NOMO-1 treated with DMSO at 0.1 percent for 48 hours (cell line): ENCODE measurements around the gene IQGAP2.
"Not testable (repeated sequence)": the region's sequence is repeated elsewhere in the genome, so short reads cannot be mapped to it uniquely, and the experiment has no call there.

Source experiments
- DNase-seq: peaks from one replicate; lab custom pipeline; 2025; ENCODE audit not compliant: unreplicated experiment; lab: John Stamatoyannopoulos, UW

The IQGAP2 gene, protein sequence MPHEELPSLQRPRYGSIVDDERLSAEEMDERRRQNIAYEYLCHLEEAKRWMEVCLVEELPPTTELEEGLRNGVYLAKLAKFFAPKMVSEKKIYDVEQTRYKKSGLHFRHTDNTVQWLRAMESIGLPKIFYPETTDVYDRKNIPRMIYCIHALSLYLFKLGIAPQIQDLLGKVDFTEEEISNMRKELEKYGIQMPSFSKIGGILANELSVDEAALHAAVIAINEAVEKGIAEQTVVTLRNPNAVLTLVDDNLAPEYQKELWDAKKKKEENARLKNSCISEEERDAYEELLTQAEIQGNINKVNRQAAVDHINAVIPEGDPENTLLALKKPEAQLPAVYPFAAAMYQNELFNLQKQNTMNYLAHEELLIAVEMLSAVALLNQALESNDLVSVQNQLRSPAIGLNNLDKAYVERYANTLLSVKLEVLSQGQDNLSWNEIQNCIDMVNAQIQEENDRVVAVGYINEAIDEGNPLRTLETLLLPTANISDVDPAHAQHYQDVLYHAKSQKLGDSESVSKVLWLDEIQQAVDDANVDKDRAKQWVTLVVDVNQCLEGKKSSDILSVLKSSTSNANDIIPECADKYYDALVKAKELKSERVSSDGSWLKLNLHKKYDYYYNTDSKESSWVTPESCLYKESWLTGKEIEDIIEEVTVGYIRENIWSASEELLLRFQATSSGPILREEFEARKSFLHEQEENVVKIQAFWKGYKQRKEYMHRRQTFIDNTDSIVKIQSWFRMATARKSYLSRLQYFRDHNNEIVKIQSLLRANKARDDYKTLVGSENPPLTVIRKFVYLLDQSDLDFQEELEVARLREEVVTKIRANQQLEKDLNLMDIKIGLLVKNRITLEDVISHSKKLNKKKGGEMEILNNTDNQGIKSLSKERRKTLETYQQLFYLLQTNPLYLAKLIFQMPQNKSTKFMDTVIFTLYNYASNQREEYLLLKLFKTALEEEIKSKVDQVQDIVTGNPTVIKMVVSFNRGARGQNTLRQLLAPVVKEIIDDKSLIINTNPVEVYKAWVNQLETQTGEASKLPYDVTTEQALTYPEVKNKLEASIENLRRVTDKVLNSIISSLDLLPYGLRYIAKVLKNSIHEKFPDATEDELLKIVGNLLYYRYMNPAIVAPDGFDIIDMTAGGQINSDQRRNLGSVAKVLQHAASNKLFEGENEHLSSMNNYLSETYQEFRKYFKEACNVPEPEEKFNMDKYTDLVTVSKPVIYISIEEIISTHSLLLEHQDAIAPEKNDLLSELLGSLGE (N-terminal part only)

DNA sequence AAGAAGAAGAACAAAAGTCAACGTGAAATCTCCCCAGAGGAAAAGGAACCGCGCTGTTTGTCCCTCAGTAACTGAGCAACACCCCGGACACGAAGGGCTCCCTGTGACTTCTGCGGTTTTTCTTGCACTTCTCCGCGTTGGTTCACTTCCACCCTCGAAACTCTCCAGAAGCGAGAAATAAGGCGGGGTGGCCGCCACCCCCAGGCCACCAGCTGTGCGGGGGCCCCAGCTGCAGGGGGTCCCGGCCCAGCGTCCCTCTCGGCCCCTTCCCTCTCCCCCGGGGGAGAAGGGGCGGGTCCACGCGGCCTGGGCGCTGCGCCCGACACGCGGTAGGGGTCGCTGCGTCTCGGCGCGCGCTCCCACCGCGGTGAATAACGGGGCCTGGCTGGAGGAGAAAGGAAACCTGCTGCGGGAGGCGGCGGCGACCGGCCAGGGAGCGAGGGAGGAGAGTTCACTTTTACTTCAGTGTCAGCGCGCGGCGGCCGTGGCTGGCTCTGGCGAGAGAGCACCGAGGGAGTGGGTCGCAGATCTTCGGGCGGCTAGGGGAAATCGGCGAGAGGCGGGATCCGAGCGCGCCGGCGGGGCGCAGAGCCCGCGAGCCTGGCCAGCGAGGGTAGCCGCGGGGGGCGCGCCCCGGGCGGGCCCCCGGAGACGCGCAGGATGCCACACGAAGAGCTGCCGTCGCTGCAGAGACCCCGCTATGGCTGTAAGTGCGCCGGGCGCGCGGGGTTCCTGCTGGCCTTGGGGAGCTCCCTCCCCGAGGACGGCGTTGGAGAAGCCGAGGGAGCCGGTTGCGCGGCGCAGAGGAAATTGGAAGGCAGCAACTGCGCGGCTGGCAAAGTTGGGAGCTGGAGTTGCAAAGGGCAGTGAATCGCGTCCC, at the start of gene IQGAP2:
Gene IQGAP2, plus strand, starts transcription at position 400 of the 880 bp plus-strand sequence. Its CDS starts 261 bp downstream, at position 661.
- peak; percentile 78 for DNase-seq

GRCh38 chr5:76356887-76357286, 46.2 kb upstream of the IQGAP2 start:
- no peak for DNase-seq

GRCh38 chr5:76363352-76364225, 39.5 kb upstream of the IQGAP2 start:
- no peak for DNase-seq

DNA sequence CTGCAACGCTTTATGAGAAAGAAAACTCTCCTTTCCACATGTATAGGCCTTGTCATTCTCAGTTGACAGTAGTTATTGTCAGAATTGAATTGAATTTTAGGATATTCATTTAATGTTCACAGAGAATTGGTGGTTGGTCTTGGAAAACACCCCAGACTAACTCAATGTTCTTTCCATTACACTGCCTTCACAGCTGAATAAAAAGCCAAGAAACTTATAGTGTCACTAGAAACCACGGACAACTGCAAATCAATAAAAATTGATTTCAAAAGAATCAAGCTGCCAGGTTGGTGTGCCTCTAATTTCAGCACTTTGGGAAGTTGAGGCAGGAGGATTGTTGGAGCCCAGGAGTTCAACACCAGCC, 38.9 kb upstream of the IQGAP2 start:
- DNase-seq, result no peak

DNA sequence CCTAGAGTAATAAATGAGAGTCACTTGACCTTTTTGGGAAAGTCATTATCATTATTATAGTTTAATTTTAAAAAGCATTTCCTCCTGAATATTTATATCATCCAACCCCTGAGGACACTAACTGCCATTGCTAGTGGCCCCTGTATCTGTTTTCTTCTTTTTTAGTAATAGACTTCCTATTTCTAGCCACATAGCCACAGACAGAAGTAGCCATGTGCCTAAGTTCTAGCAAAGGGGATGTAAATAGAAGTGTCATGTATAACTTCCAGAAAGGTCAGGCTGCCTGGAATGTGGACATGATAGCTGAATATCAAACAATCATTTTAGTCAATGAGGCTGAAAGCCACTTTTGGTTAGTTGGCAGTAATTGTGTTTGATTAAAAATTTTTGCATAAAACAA, 37.5 kb upstream of the IQGAP2 start:
- no peak for DNase-seq

DNA sequence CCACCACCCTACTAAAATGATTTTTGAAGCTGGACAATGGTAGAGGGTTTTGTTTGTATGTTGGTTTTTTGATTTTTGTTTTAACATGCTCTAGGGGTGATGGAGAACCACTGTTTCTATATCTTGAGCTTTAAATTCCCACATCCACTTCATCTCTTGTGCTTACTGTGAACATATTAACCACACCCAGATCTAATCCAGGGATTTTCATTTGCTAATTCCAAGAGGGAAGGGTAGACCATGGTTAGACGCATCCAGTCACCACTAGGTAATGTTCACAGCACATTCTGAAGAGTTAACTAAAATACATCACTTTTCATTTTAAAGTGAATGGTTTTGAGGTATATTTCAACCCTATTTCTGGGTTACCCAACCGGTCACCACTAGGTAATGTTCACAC, 36.5 kb upstream of the IQGAP2 start:
- no peak for DNase-seq

DNA sequence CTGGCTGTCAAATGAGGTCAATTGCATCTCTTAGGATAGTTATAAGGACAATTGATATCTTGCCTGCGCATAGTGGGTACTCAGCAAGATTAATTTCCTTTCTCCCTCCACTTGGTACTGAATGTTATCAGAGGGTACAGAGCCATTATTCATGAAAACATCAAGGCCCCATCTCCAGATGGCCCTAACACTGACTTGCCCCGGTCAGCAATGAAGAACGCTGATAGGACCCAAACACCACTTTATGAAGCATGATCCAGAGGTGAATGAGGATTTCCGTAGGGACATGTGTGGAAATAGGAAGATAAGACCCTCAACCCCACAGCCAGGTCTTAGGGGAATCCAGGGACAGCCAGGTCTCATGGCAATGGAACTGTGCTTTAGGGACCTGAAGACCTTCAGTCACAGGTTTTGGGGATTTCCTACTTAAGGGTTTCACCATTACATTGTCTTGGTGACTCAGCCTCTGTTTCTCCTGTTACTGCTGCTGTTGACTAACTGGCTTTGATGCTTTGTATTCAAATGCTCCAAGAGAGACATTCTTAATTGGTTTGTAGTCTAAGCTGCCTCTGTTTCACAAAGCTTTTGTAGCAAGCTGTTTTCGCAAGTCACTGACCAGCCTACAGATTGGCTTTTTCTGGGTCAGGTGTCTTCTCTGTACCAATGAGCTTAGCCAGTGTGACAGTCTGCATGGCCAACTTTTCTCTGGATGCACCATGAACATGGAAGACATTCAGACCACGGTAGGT, 35.3 kb upstream of the IQGAP2 start:
- no peak for DNase-seq

- DNase-seq, result no peak
Measured at GRCh38 chr5:76368941-76369340, 34.1 kb upstream of the IQGAP2 start.

DNA sequence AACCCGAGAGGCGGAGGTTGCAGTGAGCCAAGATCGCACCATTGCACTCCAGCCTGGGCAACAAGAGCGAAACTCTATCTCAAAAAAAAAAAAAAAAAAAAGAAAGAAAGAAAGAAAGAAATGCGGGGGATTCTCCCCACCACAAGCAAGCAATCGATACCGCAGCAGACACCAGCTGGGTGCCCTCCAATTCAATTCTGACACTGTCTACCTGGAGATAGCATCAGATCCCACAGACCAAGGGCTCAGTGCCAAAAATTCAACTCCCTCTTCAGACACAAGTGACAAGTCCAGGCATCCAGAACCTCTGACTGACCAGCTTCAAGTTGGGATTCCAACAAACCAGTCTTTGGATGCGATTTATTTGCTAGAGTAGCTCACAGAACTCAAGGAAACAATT, 33.4 kb upstream of the IQGAP2 start:
- DNase-seq, result not testable (repeated sequence)

DNA sequence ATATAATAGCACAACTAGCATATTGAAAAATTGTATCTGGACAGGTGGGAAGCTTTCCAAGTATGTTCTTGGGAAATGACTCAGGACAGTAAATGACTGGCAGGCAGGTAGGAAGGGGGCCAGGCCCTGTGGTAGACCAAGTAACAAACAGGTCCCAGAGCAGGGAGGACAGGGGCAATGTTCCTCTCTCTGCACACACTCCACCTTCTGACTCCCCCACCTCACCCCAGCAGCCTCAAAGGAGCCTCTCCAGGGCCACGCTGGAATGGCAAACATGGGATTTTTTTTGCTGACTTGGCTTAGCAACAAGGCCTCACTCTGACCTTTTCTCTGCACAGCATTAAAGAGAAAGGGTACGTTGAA, 31.1 kb upstream of the IQGAP2 start:
- DNase-seq, result no peak

- DNase-seq, result no peak
Measured at GRCh38 chr5:76372323-76373054, 30.6 kb upstream of the IQGAP2 start.

- DNase-seq, result no peak
Measured at GRCh38 chr5:76376148-76376865, 26.8 kb upstream of the IQGAP2 start.

- no peak for DNase-seq
Measured at GRCh38 chr5:76376866-76377230, 26.2 kb upstream of the IQGAP2 start.

DNA sequence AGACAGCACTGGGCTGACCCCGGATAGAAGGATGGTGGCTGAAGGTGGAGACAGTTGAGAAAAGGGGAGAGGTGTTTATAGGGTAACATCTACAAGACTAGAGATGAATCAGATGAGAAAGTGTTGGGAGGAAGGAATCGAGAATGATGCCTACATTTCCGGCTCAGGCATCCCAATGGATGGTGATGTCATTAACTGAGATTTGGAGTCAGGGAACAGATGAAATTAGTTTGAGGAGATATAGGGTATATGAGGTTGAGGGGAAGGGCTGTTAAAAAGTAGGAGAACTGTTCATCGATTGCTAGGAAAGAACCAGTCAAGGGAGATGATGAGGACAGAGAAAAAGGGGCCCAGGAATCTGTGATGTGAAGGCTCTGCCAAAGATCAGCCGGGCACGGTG, 24.7 kb upstream of the IQGAP2 start:
- DNase-seq, result no peak

GRCh38 chr5:76379316-76379715, 23.8 kb upstream of the IQGAP2 start:
- no peak for DNase-seq

DNA sequence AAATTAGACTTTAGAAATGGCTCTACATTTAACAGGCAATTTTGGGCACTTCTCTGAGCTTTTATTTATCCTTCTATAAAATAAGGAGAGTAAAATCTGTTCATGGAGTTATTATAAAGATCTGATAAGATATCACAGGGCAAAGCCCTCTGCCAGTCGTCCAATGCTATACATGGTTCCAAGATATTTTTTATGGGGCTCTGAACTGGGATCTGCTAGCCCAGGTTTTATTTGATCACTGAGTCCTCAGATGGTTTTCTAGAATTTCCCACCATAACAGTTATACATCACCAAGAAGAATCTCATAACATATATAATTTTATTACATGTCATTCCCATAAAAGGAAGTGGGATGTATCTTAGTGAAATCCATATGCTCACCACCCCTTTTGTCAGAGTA, 23.2 kb upstream of the IQGAP2 start:
- no peak for DNase-seq

DNA sequence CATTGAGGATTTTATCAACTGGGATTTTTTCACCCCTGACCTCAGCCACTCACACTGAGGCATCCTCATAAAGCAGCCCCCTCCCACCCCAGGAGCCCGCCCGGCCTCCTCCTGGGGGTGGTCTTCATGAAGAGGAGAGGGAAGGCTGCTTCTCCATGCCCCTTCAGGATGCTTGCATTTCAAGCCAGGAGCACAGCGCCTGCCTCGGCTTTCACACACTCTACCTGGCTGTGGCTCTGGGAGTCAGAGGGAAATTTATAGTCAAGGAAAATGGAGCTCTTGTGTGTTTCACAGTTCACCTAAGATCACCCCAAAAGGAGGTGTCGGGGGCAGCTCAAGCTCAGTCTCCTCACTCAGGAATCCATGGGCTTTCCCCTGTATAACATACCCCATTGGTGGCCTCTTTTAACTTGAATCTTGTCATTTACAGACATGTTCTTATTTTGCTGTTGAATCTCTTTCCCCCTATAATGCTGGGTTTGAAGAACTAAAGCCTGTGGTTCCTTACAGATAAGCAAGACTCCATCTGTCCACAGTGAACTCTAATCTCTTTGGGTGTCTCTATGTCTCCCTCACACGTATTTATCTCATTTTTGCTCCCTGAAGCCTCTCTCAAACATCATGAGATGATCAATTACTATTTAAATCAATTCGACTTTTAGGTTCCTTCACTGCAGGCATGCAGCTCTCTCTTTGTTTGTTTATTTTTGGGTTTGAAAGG, 22.6 kb upstream of the IQGAP2 start:
- no peak for DNase-seq
